Measurements from ENCODE around the gene PTCH2. TPM values are rescaled to one million over a fixed set of nuclear protein-coding genes. Genes with fewer than 3 reads are reported as not detected.
"Not testable (repeated sequence)": the region's sequence is repeated elsewhere in the genome, so short reads cannot be mapped to it uniquely, and the experiment has no call there.

The PTCH2 gene
- total RNA-seq, 2 donors from 2014 or later = 0.32 to 31.9 TPM

- WGBS = 90% methylated on average over 13 of the region's 13 CpGs
- intact Hi-C loops (cut with DNase I) = no loop called here
These were observed 40.6 kb downstream of the PTCH2 start for GRCh38 chr1:44802306-44803061.

DNA sequence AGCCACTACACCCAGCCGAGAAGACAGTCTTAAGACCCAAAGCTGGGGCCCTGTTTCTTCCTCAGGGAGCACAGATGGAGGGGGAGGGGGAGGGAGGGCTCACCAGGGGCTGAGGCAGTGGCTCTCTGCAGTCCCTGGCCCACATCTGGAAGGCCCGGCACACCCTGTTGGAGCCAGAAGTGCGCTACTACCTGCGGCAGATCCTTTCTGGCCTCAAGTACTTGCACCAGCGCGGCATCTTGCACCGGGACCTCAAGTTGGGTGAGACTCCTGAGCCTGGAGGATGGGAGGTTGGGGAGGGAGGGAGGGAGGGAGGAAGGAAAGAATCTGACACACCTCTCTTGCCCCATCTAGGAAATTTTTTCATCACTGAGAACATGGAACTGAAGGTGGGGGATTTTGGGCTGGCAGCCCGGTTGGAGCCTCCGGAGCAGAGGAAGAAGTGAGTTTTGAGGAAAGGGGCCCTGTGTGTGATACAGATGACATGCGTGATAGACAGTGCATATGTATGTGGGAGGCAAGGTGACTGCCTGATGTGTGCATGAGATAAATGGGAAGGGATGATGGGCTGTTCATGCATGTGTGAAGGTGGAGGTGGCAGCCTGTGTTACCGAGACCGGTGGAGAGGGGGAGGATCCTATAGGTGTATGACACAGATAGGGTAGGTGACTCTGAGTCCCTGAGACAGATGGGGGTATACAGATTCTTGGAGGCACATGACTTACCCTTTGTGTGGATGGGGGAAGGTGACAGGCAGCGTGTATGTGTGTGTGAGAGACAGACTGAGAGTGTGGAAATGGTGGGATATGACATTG is 41.4 kb downstream of the PTCH2 start:
- WGBS = 80% methylated on average over 13 of the region's 13 CpGs
- Histone ChIP-seq H3K27me3 (replicated peaks; ENCODE audit: insufficient read depth) (no peaks in the 10 kb centered on the region), H3K36me3 (no peaks in the 10 kb centered on the region), H3K4me3 (no peak overlapping the region), H3K27ac (no peak overlapping the region), H3K9me3 (no peaks in the 10 kb centered on the region), H3K4me1 (replicated peaks) (no peaks in the 10 kb centered on the region)
- DNase-seq (ENCODE audit: low spot score) = no peak
- TF ChIP-seq CTCF (IDR thresholded peaks at IDR 0.05) = no peak
- no peak for TF ChIP-seq POLR2AphosphoS5 (IDR thresholded peaks at IDR 0.05)
- TF ChIP-seq POLR2A (IDR thresholded peaks at IDR 0.05) = no peak
- intact Hi-C loops (cut with DNase I) = no loop called here

More at GRCh38 chr1:44802306-44803061, 40.6 kb downstream of the PTCH2 start:
- no peaks in the 10 kb centered on the region for H3K27me3 ChIP-seq (replicated peaks; ENCODE audit: insufficient read depth)
- no peak overlapping the region for H3K27ac ChIP-seq
- DNase-seq (ENCODE audit: low spot score) = no peak
- no peak overlapping the region for H3K4me3 ChIP-seq
- H3K4me1 ChIP-seq (replicated peaks) = no peaks in the 10 kb centered on the region
- no peak for TF ChIP-seq POLR2A (IDR thresholded peaks at IDR 0.05)
- no peak for TF ChIP-seq CTCF (IDR thresholded peaks at IDR 0.05)
- no peak for TF ChIP-seq POLR2AphosphoS5 (IDR thresholded peaks at IDR 0.05)
- no peaks in the 10 kb centered on the region for H3K9me3 ChIP-seq
- H3K36me3 ChIP-seq = no peaks in the 10 kb centered on the region

DNA sequence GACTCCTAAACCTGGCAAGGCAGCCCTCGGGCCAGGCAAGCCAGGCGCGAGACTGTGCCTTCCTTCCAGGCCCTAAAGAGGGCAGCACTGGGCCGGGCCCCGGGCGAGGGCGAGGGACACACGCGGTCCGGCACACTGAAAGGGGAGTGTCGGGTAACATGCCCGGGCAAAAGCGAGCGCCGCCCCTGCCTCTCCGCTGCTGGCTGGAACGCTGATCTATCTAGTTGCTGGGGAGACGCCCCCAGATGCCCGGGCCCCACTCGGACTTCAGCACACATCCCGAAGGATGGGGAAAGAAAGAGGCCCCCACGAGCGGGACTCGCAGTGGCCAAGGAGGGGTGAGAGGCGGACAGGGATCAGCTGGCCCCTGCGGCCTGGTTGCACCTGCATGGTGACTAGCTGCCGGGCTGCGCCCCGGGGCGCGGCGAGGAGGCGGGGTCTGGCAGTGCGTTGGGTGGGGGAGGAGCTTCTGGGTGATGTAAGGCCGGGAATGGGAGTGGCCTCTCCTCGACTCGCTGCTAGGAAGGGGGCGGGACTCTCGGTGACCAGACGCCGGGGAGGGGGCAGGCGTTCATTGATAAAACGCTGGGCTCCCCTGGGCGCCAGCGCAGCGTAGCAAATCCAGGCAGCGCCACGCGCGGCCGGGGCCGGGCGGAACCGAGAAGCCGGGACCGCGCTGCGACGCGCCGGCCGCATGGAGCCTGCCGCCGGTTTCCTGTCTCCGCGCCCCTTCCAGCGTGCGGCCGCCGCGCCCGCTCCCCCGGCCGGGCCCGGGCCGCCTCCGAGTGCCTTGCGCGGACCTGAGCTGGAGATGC is 43.1 kb downstream of the PTCH2 start, which contains the start of gene PLK3:
TSS of gene PLK3 (plus strand) at position 608 of the 815 bp plus-strand sequence. CDS start at position 695, 87 bp downstream.
- Histone ChIP-seq H3K4me1 (replicated peaks) (no peaks in the 10 kb centered on the region), H3K4me3 (peak within 1 kb of the TSS; percentile 54 to 65), H3K27me3 (replicated peaks; ENCODE audit: insufficient read depth) (no peaks in the 10 kb centered on the region), H3K9me3 (no peaks in the 10 kb centered on the region), H3K27ac (peak within 1 kb of the TSS; percentile 86 to 92), H3K36me3 (no peaks in the 10 kb centered on the region)
- WGBS = under 1% methylated on average over 77 of the region's 79 CpGs
- peak; percentile 97 for DNase-seq (ENCODE audit: low spot score)
- TF ChIP-seq POLR2A (IDR thresholded peaks at IDR 0.05) (peak; percentile 94), CTCF (IDR thresholded peaks at IDR 0.05) (peak; percentile 78 to 96 (median 86)), POLR2AphosphoS5 (IDR thresholded peaks at IDR 0.05) (peak; percentile 91)
- intact Hi-C loops (cut with DNase I) = no loop called here

GRCh38 chr1:44798481-44799365 is 44.3 kb downstream of the PTCH2 start:
- H3K4me3 ChIP-seq = no peak overlapping the region
- H3K27ac ChIP-seq = peak overlapping the region in 1 of 2 donors; percentile 86
- no peak for TF ChIP-seq POLR2A (IDR thresholded peaks at IDR 0.05)
- TF ChIP-seq POLR2AphosphoS5 (IDR thresholded peaks at IDR 0.05) = no peak
- TF ChIP-seq CTCF (IDR thresholded peaks at IDR 0.05) = no peak
- no peaks in the 10 kb centered on the region for H3K9me3 ChIP-seq
- no peak for DNase-seq (ENCODE audit: low spot score)
- no peaks in the 10 kb centered on the region for H3K4me1 ChIP-seq (replicated peaks)
- H3K27me3 ChIP-seq (replicated peaks; ENCODE audit: insufficient read depth) = no peaks in the 10 kb centered on the region
- H3K36me3 ChIP-seq = no peaks in the 10 kb centered on the region
- intact Hi-C loops (cut with DNase I) = no loop called here
- WGBS = 82% methylated on average over 10 of the region's 10 CpGs

- H3K9me3 ChIP-seq; H3K4me3 ChIP-seq; intact Hi-C loops (cut with DNase I); H3K4me1 ChIP-seq (replicated peaks); DNase-seq (ENCODE audit: low spot score); H3K27me3 ChIP-seq (replicated peaks; ENCODE audit: insufficient read depth); H3K27ac ChIP-seq; H3K36me3 ChIP-seq: not testable (repeated sequence)
- WGBS = 82% methylated on average over 8 of the region's 8 CpGs
These were observed 45.2 kb downstream of the PTCH2 start for GRCh38 chr1:44797886-44798285.

Measured in prostate gland (tissue), 2 donors.